DMS 273 treated with DMSO at 0.1 percent for 48 hours (cell line): ENCODE results near the gene GALNT2.

Experiments
- DNase-seq: peaks from one replicate; lab custom pipeline; 2025; lab: John Stamatoyannopoulos, UW

GALNT2 gene

GRCh38 chr1:230321741-230322420 lies 254.8 kb downstream of the GALNT2 start:
- no peak for DNase-seq

GRCh38 chr1:230322421-230322756 lies 255.4 kb downstream of the GALNT2 start:
- DNase-seq, result no peak

GRCh38 chr1:230322967-230323547 lies 256.0 kb downstream of the GALNT2 start:
- no peak for DNase-seq

GRCh38 chr1:230323686-230324085 lies 256.6 kb downstream of the GALNT2 start:
- DNase-seq, result no peak

GRCh38 chr1:230326971-230327891 lies 260.2 kb downstream of the GALNT2 start:
- no peak for DNase-seq

GRCh38 chr1:230327892-230328284 lies 260.9 kb downstream of the GALNT2 start:
- no peak for DNase-seq

- no peak for DNase-seq
These were observed 261.4 kb downstream of the GALNT2 start for GRCh38 chr1:230328342-230329015.

- no peak for DNase-seq
These were observed 263.1 kb downstream of the GALNT2 start for GRCh38 chr1:230330157-230330556.
